Measurements from ENCODE around the gene ATP1A1. TPM values are rescaled to one million over a fixed set of nuclear protein-coding genes. Genes with fewer than 3 reads are reported as not detected.

Gene ATP1A1
- total RNA-seq, 1 donor from 2014 or later, result 213 TPM

GRCh38 chr1:116331523-116331922, 41.5 kb upstream of the ATP1A1 start:
- Mint-ChIP-seq H3K27ac (ENCODE audit: unreplicated experiment) (no peak overlapping the region), H3K36me3 (ENCODE audit: unreplicated experiment) (no peaks in the 10 kb centered on the region), H3K4me1 (ENCODE audit: unreplicated experiment) (peaks cover 29% of the 10 kb centered on the region), H3K4me3 (ENCODE audit: unreplicated experiment) (no peak overlapping the region), H3K9me3 (ENCODE audit: unreplicated experiment) (no peaks in the 10 kb centered on the region), H3K27me3 (ENCODE audit: unreplicated experiment) (peaks cover 11% of the 10 kb centered on the region)
- TF ChIP-seq CTCF (IDR thresholded peaks at IDR 0.05), result no peak
- no peak for DNase-seq (ENCODE audit: extremely low spot score, unreplicated experiment)

- H3K4me1 Mint-ChIP-seq (ENCODE audit: unreplicated experiment), result peaks cover 29% of the 10 kb centered on the region
Measured at GRCh38 chr1:116332451-116332850, 40.6 kb upstream of the ATP1A1 start.

GRCh38 chr1:116333171-116334014, 39.7 kb upstream of the ATP1A1 start:
- Mint-ChIP-seq H3K4me3 (ENCODE audit: unreplicated experiment) (no peak overlapping the region), H3K9me3 (ENCODE audit: unreplicated experiment) (no peaks in the 10 kb centered on the region), H3K27me3 (ENCODE audit: unreplicated experiment) (peaks cover 8% of the 10 kb centered on the region), H3K36me3 (ENCODE audit: unreplicated experiment) (no peaks in the 10 kb centered on the region), H3K4me1 (ENCODE audit: unreplicated experiment) (peaks cover 29% of the 10 kb centered on the region), H3K27ac (ENCODE audit: unreplicated experiment) (no peak overlapping the region)
- TF ChIP-seq CTCF (IDR thresholded peaks at IDR 0.05), result no peak
- DNase-seq (ENCODE audit: extremely low spot score, unreplicated experiment), result no peak

More at GRCh38 chr1:116332451-116332850, 40.6 kb upstream of the ATP1A1 start:
- H3K36me3 Mint-ChIP-seq (ENCODE audit: unreplicated experiment), result no peaks in the 10 kb centered on the region
- no peak overlapping the region for H3K4me3 Mint-ChIP-seq (ENCODE audit: unreplicated experiment)
- H3K27ac Mint-ChIP-seq (ENCODE audit: unreplicated experiment), result no peak overlapping the region
- peaks cover 13% of the 10 kb centered on the region for H3K27me3 Mint-ChIP-seq (ENCODE audit: unreplicated experiment)
- H3K9me3 Mint-ChIP-seq (ENCODE audit: unreplicated experiment), result no peaks in the 10 kb centered on the region
- DNase-seq (ENCODE audit: extremely low spot score, unreplicated experiment), result no peak
- TF ChIP-seq CTCF (IDR thresholded peaks at IDR 0.05), result no peak

- peaks cover 8% of the 10 kb centered on the region for H3K27me3 Mint-ChIP-seq (ENCODE audit: unreplicated experiment)
- no peak overlapping the region for H3K4me3 Mint-ChIP-seq (ENCODE audit: unreplicated experiment)
- H3K27ac Mint-ChIP-seq (ENCODE audit: unreplicated experiment), result no peak overlapping the region
- H3K4me1 Mint-ChIP-seq (ENCODE audit: unreplicated experiment), result peaks cover 28% of the 10 kb centered on the region
- no peak for DNase-seq (ENCODE audit: extremely low spot score, unreplicated experiment)
- TF ChIP-seq CTCF (IDR thresholded peaks at IDR 0.05), result no peak
- no peaks in the 10 kb centered on the region for H3K36me3 Mint-ChIP-seq (ENCODE audit: unreplicated experiment)
- no peaks in the 10 kb centered on the region for H3K9me3 Mint-ChIP-seq (ENCODE audit: unreplicated experiment)
Measured at GRCh38 chr1:116334015-116334547, 39.0 kb upstream of the ATP1A1 start.

- TF ChIP-seq CTCF (IDR thresholded peaks at IDR 0.05), result no peak
- Mint-ChIP-seq H3K27ac (ENCODE audit: unreplicated experiment) (no peak overlapping the region), H3K27me3 (ENCODE audit: unreplicated experiment) (peaks cover 11% of the 10 kb centered on the region), H3K9me3 (ENCODE audit: unreplicated experiment) (no peaks in the 10 kb centered on the region), H3K4me3 (ENCODE audit: unreplicated experiment) (no peak overlapping the region), H3K36me3 (ENCODE audit: unreplicated experiment) (no peaks in the 10 kb centered on the region), H3K4me1 (ENCODE audit: unreplicated experiment) (peaks cover 18% of the 10 kb centered on the region)
- no peak for DNase-seq (ENCODE audit: extremely low spot score, unreplicated experiment)
Measured at GRCh38 chr1:116334868-116335635, 38.0 kb upstream of the ATP1A1 start.
